ENCODE results near the gene CLASP1. TPM values are rescaled to one million over a fixed set of nuclear protein-coding genes. Genes with fewer than 3 reads are reported as not detected.

Gene CLASP1
- total RNA-seq, 1 donor from 2014 or later = 95.1 TPM

GRCh38 chr2:121532347-121532766, 116.9 kb downstream of the CLASP1 start:
- no peaks in the 10 kb centered on the region for H3K9me3 Mint-ChIP-seq (ENCODE audit: unreplicated experiment)
- peaks cover 3% of the 10 kb centered on the region for H3K36me3 Mint-ChIP-seq (ENCODE audit: low read depth, unreplicated experiment)
- no peak for TF ChIP-seq CTCF (IDR thresholded peaks at IDR 0.05; ENCODE audit: unreplicated experiment)
- peaks cover 30% of the 10 kb centered on the region for H3K4me1 Mint-ChIP-seq (ENCODE audit: unreplicated experiment)
- H3K27me3 Mint-ChIP-seq (ENCODE audit: unreplicated experiment) = peaks cover 4% of the 10 kb centered on the region
- peak overlapping the region; percentile 54 for H3K27ac Mint-ChIP-seq (ENCODE audit: unreplicated experiment)
- DNase-seq (ENCODE audit: low spot score) = no peak
- H3K4me3 Mint-ChIP-seq (ENCODE audit: unreplicated experiment) = no peak overlapping the region

DNA sequence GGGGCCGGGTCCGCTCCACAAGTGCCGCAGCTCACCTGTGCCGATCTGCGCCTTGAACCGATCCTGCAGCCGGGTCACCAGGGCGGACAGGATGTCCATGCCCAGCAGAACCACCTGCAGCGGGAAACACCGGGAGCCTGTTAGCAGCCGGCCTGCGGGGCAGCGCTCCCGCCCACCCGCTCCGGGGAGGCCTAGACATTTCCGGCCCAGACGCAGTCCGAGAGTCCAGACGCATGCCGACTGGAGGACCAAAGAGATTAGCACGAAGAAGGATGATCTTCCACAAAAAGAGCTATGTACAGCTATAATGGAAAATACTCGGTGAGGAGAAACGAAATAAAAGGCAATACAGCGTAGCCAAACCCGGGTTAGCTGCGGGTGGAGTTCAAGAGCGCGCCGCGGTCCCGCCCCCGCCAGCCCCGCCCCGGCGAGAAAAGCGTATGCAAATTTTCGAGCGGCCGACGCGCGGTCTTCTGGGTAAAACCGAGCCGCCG, 119.0 kb downstream of the CLASP1 start:
- peaks cover 3% of the 10 kb centered on the region for H3K36me3 Mint-ChIP-seq (ENCODE audit: low read depth, unreplicated experiment)
- peaks cover 4% of the 10 kb centered on the region for H3K27me3 Mint-ChIP-seq (ENCODE audit: unreplicated experiment)
- peak overlapping the region; percentile 97 for H3K27ac Mint-ChIP-seq (ENCODE audit: unreplicated experiment)
- peak overlapping the region; percentile 92 for H3K4me3 Mint-ChIP-seq (ENCODE audit: unreplicated experiment)
- H3K9me3 Mint-ChIP-seq (ENCODE audit: unreplicated experiment) = no peaks in the 10 kb centered on the region
- DNase-seq (ENCODE audit: low spot score) = peak; percentile 80
- peaks cover 30% of the 10 kb centered on the region for H3K4me1 Mint-ChIP-seq (ENCODE audit: unreplicated experiment)
- no peak for TF ChIP-seq CTCF (IDR thresholded peaks at IDR 0.05; ENCODE audit: unreplicated experiment)

DNA sequence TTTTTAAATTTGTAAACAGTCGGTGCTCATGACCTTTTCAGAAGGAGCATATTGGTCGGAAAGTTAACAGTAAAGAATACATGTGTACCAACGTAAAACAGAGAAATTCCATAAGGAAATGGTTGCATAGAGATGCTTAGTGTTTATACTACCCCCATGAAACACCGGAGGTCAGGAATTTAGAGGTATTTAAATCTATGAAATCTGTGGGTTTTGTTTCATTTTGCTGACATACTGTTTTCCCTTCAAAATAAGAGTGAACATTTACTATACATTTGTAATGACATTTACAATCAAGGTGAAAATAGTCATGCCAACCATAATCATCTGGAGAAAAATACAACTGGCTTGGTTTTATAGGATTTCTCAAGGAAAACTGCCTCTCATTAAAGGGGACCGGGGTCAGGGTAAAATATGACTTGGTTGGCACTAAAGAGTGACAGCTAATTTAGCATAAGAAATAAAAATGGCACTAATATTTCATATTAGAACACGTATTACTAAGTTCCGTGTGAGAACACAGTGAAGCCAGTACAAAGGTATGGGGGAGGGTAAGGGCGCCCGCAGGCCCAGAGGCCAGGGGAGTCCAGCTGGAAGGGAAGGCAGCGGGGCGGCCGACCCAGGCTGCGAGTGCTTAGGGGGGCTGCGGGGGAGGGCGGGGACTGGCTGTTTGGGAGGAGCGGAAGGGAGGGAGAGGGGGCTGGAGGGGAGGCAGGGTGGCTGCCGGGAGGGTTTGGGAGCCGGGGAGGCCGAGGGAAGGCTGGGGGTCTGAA, 119.6 kb downstream of the CLASP1 start:
- DNase-seq (ENCODE audit: low spot score) = peak; percentile 65
- Mint-ChIP-seq H3K9me3 (ENCODE audit: unreplicated experiment) (no peaks in the 10 kb centered on the region), H3K4me1 (ENCODE audit: unreplicated experiment) (peaks cover 30% of the 10 kb centered on the region), H3K27me3 (ENCODE audit: unreplicated experiment) (peaks cover 5% of the 10 kb centered on the region), H3K36me3 (ENCODE audit: low read depth, unreplicated experiment) (peaks cover 6% of the 10 kb centered on the region), H3K27ac (ENCODE audit: unreplicated experiment) (peak overlapping the region; percentile 97), H3K4me3 (ENCODE audit: unreplicated experiment) (peak overlapping the region; percentile 92)
- no peak for TF ChIP-seq CTCF (IDR thresholded peaks at IDR 0.05; ENCODE audit: unreplicated experiment)

DNA sequence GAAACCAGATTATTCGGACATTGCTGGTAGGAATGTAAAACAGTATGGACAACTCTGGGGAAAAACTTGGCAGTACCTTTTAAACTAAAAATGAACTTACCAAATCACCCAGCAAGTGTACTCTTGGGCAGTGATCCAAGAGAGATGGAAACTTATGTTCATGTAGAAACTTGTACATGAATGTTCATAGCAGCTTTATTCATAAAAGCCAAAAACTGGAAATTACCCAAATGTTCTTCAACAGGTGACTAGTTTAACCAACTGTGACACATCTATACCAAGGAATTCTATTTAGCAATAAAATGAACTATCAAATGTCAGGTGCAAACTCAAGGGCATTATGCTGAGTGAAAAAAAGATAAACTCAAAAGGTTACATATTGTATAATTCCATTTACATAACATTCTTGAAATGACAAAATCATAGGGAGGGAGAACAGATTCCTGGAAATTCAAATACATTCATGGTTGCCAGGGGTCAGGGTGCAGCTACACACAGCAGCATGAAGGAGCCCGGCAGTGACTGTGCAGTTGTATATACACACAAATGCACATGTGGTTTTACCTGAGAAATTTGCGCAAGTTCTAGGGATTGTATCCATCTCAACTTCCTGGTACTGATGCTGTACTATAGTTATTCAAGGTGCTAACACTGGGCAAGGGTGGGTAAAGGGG, 122.1 kb downstream of the CLASP1 start:
- no peaks in the 10 kb centered on the region for H3K9me3 Mint-ChIP-seq (ENCODE audit: unreplicated experiment)
- no peak overlapping the region for H3K4me3 Mint-ChIP-seq (ENCODE audit: unreplicated experiment)
- peaks cover 22% of the 10 kb centered on the region for H3K4me1 Mint-ChIP-seq (ENCODE audit: unreplicated experiment)
- TF ChIP-seq CTCF (IDR thresholded peaks at IDR 0.05; ENCODE audit: unreplicated experiment) = no peak
- peaks cover 6% of the 10 kb centered on the region for H3K27me3 Mint-ChIP-seq (ENCODE audit: unreplicated experiment)
- H3K27ac Mint-ChIP-seq (ENCODE audit: unreplicated experiment) = no peak overlapping the region
- H3K36me3 Mint-ChIP-seq (ENCODE audit: low read depth, unreplicated experiment) = peaks cover 8% of the 10 kb centered on the region
- no peak for DNase-seq (ENCODE audit: low spot score)
